ENCODE results near the gene DHRS3. TPM values are rescaled to one million over a fixed set of nuclear protein-coding genes. Genes with fewer than 3 reads are reported as not detected.

DHRS3 gene
- total RNA-seq, 1 experiment from 2014 or later: 54.5 TPM

- Histone ChIP-seq H3K4me1 (ENCODE audit: insufficient read depth, low read length) (no peaks in the 10 kb centered on the region), H4K8ac (replicated peaks; ENCODE audit: insufficient read length, low read depth, low read length) (no peak overlapping the region), H3K9me3 (ENCODE audit: control insufficient read depth, low read depth, low read length) (no peaks in the 10 kb centered on the region), H2BK5ac (ENCODE audit: insufficient read length, low read length) (no peak overlapping the region), H2BK12ac (ENCODE audit: insufficient read length, low read depth, low read length) (no peak overlapping the region), H3K23me2 (ENCODE audit: insufficient read length, low read depth, low read length, poor library complexity, severe bottlenecking) (no peaks in the 10 kb centered on the region), H3K18ac (ENCODE audit: insufficient read length, low read depth, low read length) (no peak overlapping the region), H3K27ac (ENCODE audit: insufficient read length, low read depth, low read length) (no peak overlapping the region), H3K14ac (ENCODE audit: insufficient read depth, low read length) (no peak overlapping the region), H3K9ac (ENCODE audit: extremely low read depth, insufficient read length, low read length) (no peak overlapping the region), H3K56ac (ENCODE audit: insufficient read length, low read depth, low read length) (no peak overlapping the region), H4K5ac (ENCODE audit: insufficient read length, low read depth, low read length) (no peak overlapping the region), H3K27me3 (ENCODE audit: insufficient read depth, low read length) (no peaks in the 10 kb centered on the region), H3K79me2 (ENCODE audit: insufficient read depth, low read length) (no peaks in the 10 kb centered on the region), H2BK120ac (ENCODE audit: low read depth, low read length, poor library complexity, severe bottlenecking) (no peak overlapping the region), H3K4ac (ENCODE audit: low read depth, low read length) (no peak overlapping the region), H3T11ph (ENCODE audit: low read length) (no peak overlapping the region), H2AFZ (ENCODE audit: low read length) (no peak overlapping the region), H3K23ac (ENCODE audit: insufficient read length, low read depth, low read length) (no peak overlapping the region), H4K91ac (ENCODE audit: insufficient read length, low read depth, low read length) (no peak overlapping the region), H4K20me1 (ENCODE audit: control insufficient read depth, insufficient read depth, insufficient read length) (no peaks in the 10 kb centered on the region), H2BK20ac (ENCODE audit: low read depth, low read length, poor library complexity, severe bottlenecking) (no peak overlapping the region), H3K79me1 (ENCODE audit: insufficient read depth, low read depth, low read length, poor library complexity, severe bottlenecking) (no peaks in the 10 kb centered on the region), H2AK5ac (ENCODE audit: insufficient read length, low read length) (no peak overlapping the region), H3K4me2 (ENCODE audit: insufficient read depth, insufficient read length, low read length) (no peak overlapping the region), H2BK15ac (ENCODE audit: low read depth, low read length) (no peak overlapping the region)
- Mint-ChIP-seq H3K27me3 (ENCODE audit: low read depth) (peaks cover 12% of the 10 kb centered on the region), H3K9me3 (peaks cover 32 to 36% of the 10 kb centered on the region in 2 experiments), H3K36me3 (ENCODE audit: insufficient read depth in 1 of 3, low read depth in 3 of 3) (peaks cover 13 to 44% (median 15%) of the 10 kb centered on the region in 3 experiments), H3K27ac (no peak overlapping the region), H3K4me1 (peaks cover 7 to 11% of the 10 kb centered on the region in 2 experiments), H3K4me3 (no peak overlapping the region)
- WGBS (ENCODE audit: extremely low coverage, insufficient read length, low lambda C conversion rate): no CpG with 5 or more reads among the region's 7 CpGs
- no peak for DNase-seq
- TF ChIP-seq CTCF (conservative IDR thresholded peaks at IDR 0.05): no peak
Measured at GRCh38 chr1:12561121-12561520, 56.9 kb downstream of the DHRS3 start.

All from H9 (cell line).